Naive thymus-derived CD8-positive, alpha-beta T cell (primary cell): ENCODE data around the gene MTFR1L. TPM values are rescaled to one million over a fixed set of nuclear protein-coding genes. Genes with fewer than 3 reads are reported as not detected.

Experiments used
- ATAC-seq, 2 donors: fragments of 150-1000 bp; cut with Tn5 transposase in 1 of 2; sonication (Bioruptor Pico), chemical (Tn5 transposase) in 1 of 2; 1 replicate in 1 of 2; 2 replicates in 1 of 2; pipeline ENCODE4 v1.10.0; 2021; ENCODE audit warnings: mild to moderate bottlenecking in 2 of 2, moderate library complexity in 2 of 2
- POLR2A ChIA-PET: fragments of 350-600 bp; sonication (Branson Sonifier 250); formaldehyde crosslinking; loops from one replicate; lab custom pipeline; 2021; ENCODE audit warnings: antibody characterized with exemption; lab: Charles Lee
- DNase-seq, 10 donors: peaks; one replicate each; pipeline versions ENCODE4 v3.0.0 to v3.0.0-alpha.2; 2020 to 2022
- H3K27ac Mint-ChIP-seq, 10 donors: one replicate each; pipeline ENCODE4 v1.8.0; 2020 to 2022; ENCODE audit warnings: mild to moderate bottlenecking in 10 of 10, mixed read lengths in 10 of 10, moderate library complexity in 4 of 10, inconsistent platforms in 1 of 10
- H3K27me3 Mint-ChIP-seq, 5 donors: one replicate each; pipeline ENCODE4 v1.8.0; 2021 to 2022; ENCODE audit warnings: mixed read lengths in 5 of 5
- H3K36me3 Mint-ChIP-seq, 3 donors: one replicate each; pipeline ENCODE4 v1.8.0; 2020 to 2022; ENCODE audit warnings: mixed read lengths in 3 of 3, mild to moderate bottlenecking in 2 of 3, inconsistent platforms in 1 of 3
- H3K4me1 Mint-ChIP-seq, 4 donors: one replicate each; pipeline ENCODE4 v1.8.0; 2021 to 2022; ENCODE audit warnings: mixed read lengths in 4 of 4
- H3K4me3 Mint-ChIP-seq, 10 donors: one replicate each; pipeline ENCODE4 v1.8.0; 2020 to 2022; ENCODE audit warnings: mild to moderate bottlenecking in 10 of 10, mixed read lengths in 10 of 10, moderate library complexity in 6 of 10, inconsistent platforms in 1 of 10
- H3K9me3 Mint-ChIP-seq, 9 donors: one replicate each; pipeline ENCODE4 v1.8.0; 2020 to 2022; ENCODE audit warnings: mixed read lengths in 9 of 9, mild to moderate bottlenecking in 3 of 9, inconsistent platforms in 1 of 9, moderate library complexity in 1 of 9
- polyA plus RNA-seq, 3 donors: library from polyadenylated mRNA; unstranded; fragments of 300-500 nt; fragmentation: Illumina TruSeq; gene quantifications; one replicate each; pipeline ENCODE4 v1.2.3, GENCODE V29; 2021
- total RNA-seq, 8 experiments: library from RNA in 2 of 8; stranded (reverse) in 2 of 8; gene quantifications; one replicate each; pipeline ENCODE4 v1.2.3 and lab custom pipeline; 2021 to 2026

MTFR1L gene
- total and polyA plus RNA-seq, 5 experiments from 2014 or later, result 34.3 to 56.4 (median 42.6) TPM

DNA sequence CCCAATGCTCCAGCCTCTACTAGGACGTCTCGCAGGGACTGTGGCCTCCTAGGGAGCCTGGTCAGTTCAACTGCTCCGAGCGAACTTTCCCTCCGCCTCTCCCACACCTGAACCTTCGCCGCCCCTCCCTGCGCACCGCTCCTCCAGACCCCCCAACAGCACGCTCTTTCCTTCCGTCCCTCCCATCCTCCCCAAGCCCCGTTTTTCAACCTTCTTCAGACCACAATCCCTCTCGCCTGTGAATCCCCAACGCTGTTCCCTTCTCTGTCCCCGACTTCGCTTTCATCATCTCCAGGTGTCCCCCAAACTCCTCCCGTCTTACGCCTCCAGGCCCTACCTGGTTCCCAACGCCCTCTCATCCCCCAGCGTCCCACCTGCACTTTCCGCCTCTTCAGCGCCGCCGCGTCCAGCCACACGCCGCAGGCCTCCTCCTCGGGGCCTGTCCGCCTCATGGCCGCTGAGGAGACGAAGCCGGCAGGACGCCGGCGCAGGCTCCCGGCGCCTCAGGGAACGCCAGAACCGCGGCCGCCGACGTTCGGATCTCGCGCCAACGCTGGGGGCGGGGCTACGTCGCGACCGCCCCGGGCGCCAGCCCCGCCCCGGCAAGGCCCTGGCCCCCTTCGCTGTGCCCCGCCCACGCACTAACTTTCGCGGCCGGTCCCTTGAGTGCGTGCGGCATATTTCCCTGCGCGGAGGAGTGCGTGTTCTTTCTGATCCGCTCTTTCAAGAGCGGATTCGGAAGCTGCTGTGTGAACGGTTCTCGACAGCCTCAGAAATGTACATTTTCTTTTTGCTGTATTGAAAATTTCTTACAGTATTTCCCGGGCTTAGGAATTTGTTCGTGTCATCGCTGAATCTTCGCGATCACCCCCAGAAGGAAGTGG is 39.4 kb downstream of the MTFR1L start, which contains the start of gene AUNIP:
Gene AUNIP (minus strand): TSS at position 552 of the 884 bp plus-strand sequence. CDS start 100 bp downstream, at position 452.
- POLR2A ChIA-PET, result interaction anchor here (0.5 to 2.0 kb wide), 3 partner anchors 16 to 143 kb away, joined by 3 to 11 read pairs (median 4); partner anchors contain the start of genes MTFR1L and PAQR7
- DNase-seq (peak; percentile 80 to 93 (median 88)), ATAC-seq (peak; percentile 98 to 99)
- Mint-ChIP-seq H3K4me3 (peak within 1 kb of the TSS; percentile 87 to 96 (median 92)), H3K4me1 (peaks cover 11 to 28% (median 20%) of the 10 kb centered on the region in 4 donors), H3K36me3 (peaks cover 0 to 9% (median under 1%) of the 10 kb centered on the region in 3 donors), H3K27me3 (peaks cover 0 to 2% (median 0%) of the 10 kb centered on the region in 5 donors), H3K27ac (peak within 1 kb of the TSS; percentile 84 to 96 (median 95)), H3K9me3 (no peaks in the 10 kb centered on the region)

DNA sequence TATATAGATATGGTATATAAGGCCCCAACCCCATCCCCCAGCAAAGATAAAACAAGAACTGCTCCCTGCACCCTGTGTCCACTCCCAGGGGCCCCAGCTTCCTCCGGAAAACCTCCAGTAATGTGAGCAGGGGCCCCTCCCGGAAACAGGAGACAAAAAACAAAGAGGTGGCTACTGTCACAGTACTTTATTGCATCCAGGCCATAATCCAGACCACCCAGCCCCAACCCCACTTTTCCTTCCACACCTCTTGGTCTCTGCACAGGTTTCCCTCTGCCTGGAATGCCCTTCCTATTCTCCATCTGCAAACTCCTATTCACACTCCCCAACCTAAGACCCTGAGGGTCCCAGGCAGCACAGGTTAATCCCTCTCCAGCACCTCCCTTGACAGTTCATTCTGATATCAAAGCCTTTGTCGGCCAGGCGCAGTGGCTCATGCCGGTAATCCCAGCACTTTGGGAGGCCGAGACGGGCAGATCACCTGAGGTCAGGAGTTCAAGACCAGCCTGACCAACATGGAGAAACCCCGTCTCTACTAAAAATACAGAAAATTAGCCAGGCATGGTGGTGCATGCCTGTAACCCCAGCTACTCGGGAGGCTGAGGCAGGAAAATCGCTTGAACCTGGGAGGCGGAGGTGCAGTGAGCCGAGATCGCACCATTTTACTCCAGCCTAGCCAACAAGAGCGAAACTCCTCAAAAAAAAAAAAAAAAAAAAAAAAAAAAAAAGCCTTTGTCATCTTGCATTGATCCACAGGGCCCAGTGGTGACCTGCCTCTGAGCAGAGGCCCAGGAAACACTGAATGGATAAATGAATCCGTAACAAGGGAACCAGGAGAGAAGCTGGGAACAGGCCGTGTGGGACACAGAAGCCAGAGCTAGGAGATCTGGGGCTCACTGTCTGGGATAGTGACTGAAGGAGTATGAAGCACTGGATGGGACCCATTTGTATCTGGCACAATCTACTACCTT is 41.8 kb downstream of the MTFR1L start:
- H3K4me1 Mint-ChIP-seq, result peaks cover 11 to 28% (median 21%) of the 10 kb centered on the region in 4 donors
- H3K27me3 Mint-ChIP-seq, result no peaks in the 10 kb centered on the region
- POLR2A ChIA-PET, result interaction anchor here (0.6 to 2.8 kb wide), 6 partner anchors 14 to 905 kb away, joined by 3 to 11 read pairs (median 4); partner anchors contain the start of gene PAQR7
- no peaks in the 10 kb centered on the region for H3K9me3 Mint-ChIP-seq
- peaks cover 0 to 9% (median 3%) of the 10 kb centered on the region in 3 donors for H3K36me3 Mint-ChIP-seq
- DNase-seq (no peak), ATAC-seq (no peak)
- H3K27ac Mint-ChIP-seq, result peak overlapping the region in 6 of 10 donors; percentile 1 to 69 (median 62)
- H3K4me3 Mint-ChIP-seq, result peak overlapping the region in 5 of 10 donors; percentile 6 to 87 (median 54)

DNA sequence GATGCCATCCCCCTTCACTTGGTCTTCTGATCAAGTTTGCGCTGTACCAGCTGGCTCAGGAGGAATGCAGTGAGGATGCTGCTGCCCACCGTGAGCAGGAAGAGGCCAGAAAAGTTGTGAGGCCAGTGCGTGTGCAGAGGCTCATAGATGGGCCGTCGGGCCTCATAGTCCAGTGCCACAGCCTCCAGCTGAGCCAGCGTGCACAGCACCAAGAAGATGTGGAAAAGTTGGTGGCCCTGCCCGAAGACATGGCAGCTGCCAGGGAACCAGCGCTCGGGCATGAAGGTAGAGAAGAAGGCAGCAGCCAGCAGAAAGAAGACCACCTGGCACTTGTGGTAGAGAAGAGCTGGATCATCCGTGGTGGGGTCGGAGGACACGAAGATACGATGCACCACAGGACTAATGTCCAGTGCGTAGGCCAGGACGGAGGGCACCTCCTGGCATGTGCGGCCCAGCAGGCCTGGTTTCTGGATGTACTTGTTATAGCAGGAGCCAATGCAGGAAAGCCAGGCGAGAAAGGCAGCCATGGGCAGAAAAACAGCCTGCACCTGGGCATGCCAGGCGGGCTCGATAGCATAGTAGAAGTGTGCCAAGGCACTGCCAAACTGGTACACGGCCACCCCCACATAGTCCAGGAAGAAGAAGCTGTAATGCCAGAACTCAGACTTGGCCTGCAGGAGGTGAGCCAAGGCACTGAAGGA is 43.2 kb downstream of the MTFR1L start:
- Mint-ChIP-seq H3K4me3 (no peak overlapping the region), H3K9me3 (no peaks in the 10 kb centered on the region), H3K27me3 (no peaks in the 10 kb centered on the region), H3K36me3 (peaks cover 0 to 9% (median 3%) of the 10 kb centered on the region in 3 donors), H3K4me1 (peaks cover 14 to 28% (median 21%) of the 10 kb centered on the region in 4 donors), H3K27ac (peak overlapping the region in 4 of 10 donors; percentile 38 to 82 (median 53))
- ATAC-seq (no peak), DNase-seq (no peak)
- POLR2A ChIA-PET, result interaction anchor here (2.8 kb wide), 1 partner anchor 12 kb away, joined by 9 read pairs; the partner anchor contains the start of gene PAQR7

DNA sequence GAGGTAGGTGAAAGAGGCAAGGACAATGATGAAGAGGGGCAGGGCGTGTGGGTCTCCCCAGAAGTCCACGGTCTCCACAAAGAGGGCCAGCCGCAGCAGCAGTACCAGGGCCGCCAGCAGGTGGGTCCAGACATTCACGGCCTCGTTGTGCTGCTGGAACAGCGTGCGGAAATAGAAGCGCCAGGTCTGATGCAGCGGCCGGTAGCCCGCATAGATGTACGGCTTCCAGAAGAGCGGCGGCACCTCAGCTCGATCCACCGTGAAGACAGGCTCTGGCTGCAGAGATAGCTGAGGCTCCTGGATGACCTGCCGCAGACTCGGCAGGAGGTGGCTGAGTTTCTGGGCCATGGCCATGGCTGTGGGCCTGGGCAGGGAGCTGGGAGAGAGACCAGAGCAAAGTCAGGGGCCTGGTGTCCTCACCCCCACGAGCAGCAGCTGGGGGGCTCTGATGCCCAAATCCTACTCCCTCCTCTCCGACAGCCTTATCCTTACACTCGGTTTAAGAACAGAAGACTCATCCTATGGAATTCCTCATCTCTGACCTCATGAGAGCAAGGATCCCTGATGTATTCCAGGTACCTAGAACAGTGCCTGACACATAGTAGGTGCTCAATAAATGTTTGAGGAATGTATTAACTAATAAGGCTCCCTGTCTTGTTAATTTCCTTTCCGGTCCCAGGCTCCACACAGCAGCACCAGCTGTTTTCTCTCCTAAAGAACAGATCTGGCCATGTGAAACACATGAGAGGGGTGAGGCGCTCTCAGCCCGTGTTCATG is 43.9 kb downstream of the MTFR1L start:
- H3K4me1 Mint-ChIP-seq, result peaks cover 13 to 25% (median 17%) of the 10 kb centered on the region in 4 donors
- no peak for ATAC-seq
- H3K27me3 Mint-ChIP-seq, result no peaks in the 10 kb centered on the region
- no peaks in the 10 kb centered on the region for H3K9me3 Mint-ChIP-seq
- DNase-seq, result no peak
- peak overlapping the region in 2 of 10 donors; percentile 82 to 84 for H3K27ac Mint-ChIP-seq
- no peak overlapping the region for H3K4me3 Mint-ChIP-seq
- POLR2A ChIA-PET, result interaction anchor here (2.8 kb wide), 1 partner anchor 12 kb away, joined by 9 read pairs; the partner anchor contains the start of gene PAQR7
- peaks cover 0 to 9% (median 3%) of the 10 kb centered on the region in 3 donors for H3K36me3 Mint-ChIP-seq

DNA sequence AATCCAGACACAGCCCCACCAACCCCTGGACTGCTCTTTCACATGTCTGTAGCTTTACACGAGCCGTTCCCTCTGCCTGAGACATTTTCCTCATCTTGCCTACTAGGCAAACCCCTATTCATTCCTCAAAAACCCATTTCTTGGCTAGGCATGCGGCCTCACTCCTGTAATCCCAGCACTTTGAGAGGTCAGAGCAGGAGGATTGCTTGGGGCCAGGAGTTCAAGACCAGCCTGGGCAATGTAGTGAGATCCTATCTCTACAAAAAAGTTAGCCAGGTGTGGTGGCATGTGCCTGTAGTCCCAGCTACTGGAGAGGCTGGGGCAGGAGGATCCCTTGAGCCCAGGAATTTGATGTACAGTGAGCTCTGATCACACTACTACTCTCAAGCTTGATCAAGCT is 44.7 kb downstream of the MTFR1L start:
- peak overlapping the region in 2 of 10 donors; percentile 46 to 84 for H3K27ac Mint-ChIP-seq
- H3K4me3 Mint-ChIP-seq, result no peak overlapping the region
- H3K9me3 Mint-ChIP-seq, result no peaks in the 10 kb centered on the region
- peaks cover 9 to 20% (median 10%) of the 10 kb centered on the region in 4 donors for H3K4me1 Mint-ChIP-seq
- H3K27me3 Mint-ChIP-seq, result no peaks in the 10 kb centered on the region
- DNase-seq, result no peak
- POLR2A ChIA-PET, result interaction anchor here (0.6 kb wide), 1 partner anchor 311 kb away, joined by 3 read pairs; no protein-coding TSS in a partner anchor
- peaks cover 0 to 9% (median 3%) of the 10 kb centered on the region in 3 donors for H3K36me3 Mint-ChIP-seq
- no peak for ATAC-seq

DNA sequence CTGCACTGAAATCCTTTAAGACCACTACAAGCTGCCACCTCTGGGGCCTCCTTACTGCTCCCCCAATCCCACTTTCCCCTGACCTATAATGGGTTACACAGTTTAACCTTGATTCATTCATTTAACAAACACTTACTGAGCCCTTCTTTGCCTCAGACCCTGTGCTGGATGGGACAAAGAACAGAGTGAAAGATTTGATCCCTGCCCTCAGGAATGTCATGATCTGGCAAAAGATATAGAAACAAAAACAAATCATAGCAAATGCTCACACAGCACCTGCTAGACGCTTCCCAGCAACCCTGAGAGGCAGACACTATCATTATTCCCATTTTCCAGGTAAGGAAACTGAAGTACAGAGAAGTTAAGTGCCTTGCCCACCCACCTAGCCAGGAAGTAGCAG is 46.5 kb downstream of the MTFR1L start:
- ATAC-seq (no peak), DNase-seq (no peak)
- Mint-ChIP-seq H3K36me3 (peaks cover 0 to 9% (median 3%) of the 10 kb centered on the region in 3 donors), H3K27me3 (no peaks in the 10 kb centered on the region), H3K27ac (peak overlapping the region in 1 of 10 donors; percentile 1), H3K9me3 (no peaks in the 10 kb centered on the region), H3K4me1 (peaks cover 5 to 11% (median 6%) of the 10 kb centered on the region in 4 donors), H3K4me3 (no peak overlapping the region)
- POLR2A ChIA-PET, result no interaction called here

DNA sequence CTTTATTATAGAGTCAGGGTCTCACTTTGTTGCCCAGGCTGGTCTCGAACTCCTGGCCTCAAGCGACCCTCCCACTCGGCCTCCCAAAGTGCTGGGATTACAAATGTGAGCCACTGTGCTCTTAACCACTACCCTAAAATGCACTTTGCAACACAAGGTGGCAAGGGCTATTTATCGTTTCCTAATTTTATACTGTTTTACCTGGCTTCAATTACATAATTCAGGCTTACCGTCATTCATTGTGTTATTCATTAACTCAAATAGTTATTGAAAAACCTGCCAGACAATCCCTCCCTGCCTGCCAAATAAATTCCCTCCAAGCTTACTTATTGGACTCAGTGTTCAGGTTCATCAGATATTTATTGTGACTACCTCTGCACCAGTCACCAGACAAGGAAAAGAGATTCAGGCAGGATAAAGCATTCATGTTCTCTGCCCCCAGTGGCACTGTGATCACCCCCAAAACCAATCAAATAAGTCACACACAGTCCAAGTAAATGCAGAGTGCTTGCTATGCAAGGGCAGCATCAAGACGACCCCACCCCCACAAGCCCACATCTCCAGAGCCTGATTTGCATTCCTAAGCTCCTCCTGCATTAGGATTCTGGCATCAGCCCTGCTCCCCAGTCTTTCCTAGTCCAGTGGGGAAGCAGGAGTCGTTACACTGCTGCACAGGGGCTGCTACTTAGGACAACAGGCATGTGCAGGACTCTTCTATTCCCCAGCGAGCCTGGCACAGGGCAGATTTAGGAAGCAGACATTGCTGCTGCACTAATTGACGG is 47.6 kb downstream of the MTFR1L start:
- POLR2A ChIA-PET, result interaction anchor here (0.6 kb wide), 1 partner anchor 23 kb away, joined by 3 read pairs; no protein-coding TSS in a partner anchor

DNA sequence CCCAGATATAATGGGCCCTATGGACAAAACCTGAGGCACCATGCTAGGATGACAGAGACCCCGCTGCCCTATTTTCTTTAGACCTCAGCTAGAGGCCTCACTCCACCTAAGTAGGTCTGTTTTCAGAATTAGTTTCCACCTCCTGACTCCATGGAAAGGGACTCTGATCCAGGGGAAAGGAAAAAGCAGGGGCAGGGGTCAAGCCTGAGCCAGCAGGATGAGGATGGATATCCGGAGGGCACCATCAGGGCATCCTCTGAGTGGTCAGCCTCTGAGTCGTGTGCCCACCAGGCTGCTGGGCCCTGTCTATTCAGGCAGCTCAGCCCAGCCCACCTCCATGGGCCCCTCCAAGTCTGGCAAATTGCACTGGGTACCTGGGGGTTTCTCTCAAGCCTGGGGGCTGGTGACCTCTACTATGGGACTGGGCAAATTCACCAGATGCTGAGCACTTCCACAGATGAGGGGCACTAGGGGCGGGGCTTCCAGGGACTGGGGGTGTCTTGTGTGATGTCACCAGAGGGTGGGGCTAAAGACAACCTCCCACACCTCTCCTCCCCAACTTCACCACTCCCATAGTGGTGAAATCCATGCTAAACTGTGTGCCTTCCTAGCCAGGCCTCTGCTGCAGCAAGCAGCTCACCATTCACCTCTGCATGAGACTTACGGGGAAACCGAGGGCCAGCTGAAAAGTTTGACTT is 50.3 kb downstream of the MTFR1L start:
- no peaks in the 10 kb centered on the region for H3K36me3 Mint-ChIP-seq
- no peak overlapping the region for H3K4me3 Mint-ChIP-seq
- POLR2A ChIA-PET, result no interaction called here
- H3K27me3 Mint-ChIP-seq, result no peaks in the 10 kb centered on the region
- H3K9me3 Mint-ChIP-seq, result no peaks in the 10 kb centered on the region
- ATAC-seq (no peak), DNase-seq (no peak)
- no peak overlapping the region for H3K27ac Mint-ChIP-seq
- H3K4me1 Mint-ChIP-seq, result peaks cover 5 to 24% (median 7%) of the 10 kb centered on the region in 4 donors

More for the DNA sequence above, 47.6 kb downstream of the MTFR1L start:
- ATAC-seq, result no peak
- peaks cover 0 to 7% (median 3%) of the 10 kb centered on the region in 3 donors for H3K36me3 Mint-ChIP-seq
- no peak overlapping the region for H3K4me3 Mint-ChIP-seq
- H3K27ac Mint-ChIP-seq, result peak overlapping the region in 1 of 10 donors; percentile 33
- no peak for DNase-seq
- H3K27me3 Mint-ChIP-seq, result no peaks in the 10 kb centered on the region
- peaks cover 0 to 8% (median 1%) of the 10 kb centered on the region in 4 donors for H3K4me1 Mint-ChIP-seq
- H3K9me3 Mint-ChIP-seq, result no peaks in the 10 kb centered on the region

DNA sequence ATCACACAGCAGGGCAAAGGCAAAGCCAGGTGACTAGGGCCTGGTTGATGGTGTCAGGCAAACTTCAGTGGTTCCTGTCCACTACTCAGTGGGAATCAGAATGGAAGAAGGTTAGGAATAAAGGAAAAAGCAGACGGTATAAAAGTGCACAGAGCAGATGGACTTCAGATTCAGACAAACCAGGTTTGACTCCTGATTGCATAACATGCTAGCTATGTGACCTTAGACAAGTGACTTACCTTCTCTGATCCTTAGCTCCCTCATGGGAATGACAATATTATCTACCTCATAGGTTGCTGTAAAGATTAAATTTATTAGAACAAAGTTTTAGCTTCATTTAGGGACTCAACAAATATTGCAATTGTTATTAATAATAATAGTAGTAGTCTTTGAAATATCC is 50.9 kb downstream of the MTFR1L start:
- H3K36me3 Mint-ChIP-seq, result no peaks in the 10 kb centered on the region
- POLR2A ChIA-PET, result no interaction called here
- H3K27me3 Mint-ChIP-seq, result no peaks in the 10 kb centered on the region
- no peak overlapping the region for H3K4me3 Mint-ChIP-seq
- DNase-seq (no peak), ATAC-seq (no peak)
- H3K27ac Mint-ChIP-seq, result no peak overlapping the region
- H3K4me1 Mint-ChIP-seq, result peaks cover 7 to 25% (median 9%) of the 10 kb centered on the region in 4 donors
- no peaks in the 10 kb centered on the region for H3K9me3 Mint-ChIP-seq
